Omental fat pad (tissue), 4 donors: ENCODE data around the gene TMPRSS3. TPM values are rescaled to one million over a fixed set of nuclear protein-coding genes. Genes with fewer than 3 reads are reported as not detected.

Experiments used
- ATAC-seq: fragments of 150-250 bp; one replicate; pipeline ENCODE4 v1.9.1; 2016; ENCODE audit warnings: mild to moderate bottlenecking, moderate library complexity; ENCODE audit not compliant: low FRiP score
- DNase-seq: peaks from one replicate; pipeline ENCODE4 v3.0.0-alpha.2; 2019; ENCODE audit warnings: low spot score
- total RNA-seq, 4 donors: library from RNA; depleted of rRNA; stranded (reverse); fragments of >200 nt; gene quantifications; one replicate each; pipeline ENCODE4 v1.1.0, GENCODE V29; 2016
- TF ChIP-seq, protein P1 (sequence below), 3 donors: fragments of 450-650 bp; IDR thresholded peaks; one replicate each; pipeline ENCODE4 v1.5.1; 2016 to 2017; ENCODE audit warnings: antibody characterized with exemption in 3 of 3, mild to moderate bottlenecking in 3 of 3, moderate library complexity in 2 of 3

Gene TMPRSS3
- total RNA-seq, 4 donors from 2014 or later = 0.32 to 8.7 (median 5.9) TPM

- TF ChIP-seq, protein P1, sequence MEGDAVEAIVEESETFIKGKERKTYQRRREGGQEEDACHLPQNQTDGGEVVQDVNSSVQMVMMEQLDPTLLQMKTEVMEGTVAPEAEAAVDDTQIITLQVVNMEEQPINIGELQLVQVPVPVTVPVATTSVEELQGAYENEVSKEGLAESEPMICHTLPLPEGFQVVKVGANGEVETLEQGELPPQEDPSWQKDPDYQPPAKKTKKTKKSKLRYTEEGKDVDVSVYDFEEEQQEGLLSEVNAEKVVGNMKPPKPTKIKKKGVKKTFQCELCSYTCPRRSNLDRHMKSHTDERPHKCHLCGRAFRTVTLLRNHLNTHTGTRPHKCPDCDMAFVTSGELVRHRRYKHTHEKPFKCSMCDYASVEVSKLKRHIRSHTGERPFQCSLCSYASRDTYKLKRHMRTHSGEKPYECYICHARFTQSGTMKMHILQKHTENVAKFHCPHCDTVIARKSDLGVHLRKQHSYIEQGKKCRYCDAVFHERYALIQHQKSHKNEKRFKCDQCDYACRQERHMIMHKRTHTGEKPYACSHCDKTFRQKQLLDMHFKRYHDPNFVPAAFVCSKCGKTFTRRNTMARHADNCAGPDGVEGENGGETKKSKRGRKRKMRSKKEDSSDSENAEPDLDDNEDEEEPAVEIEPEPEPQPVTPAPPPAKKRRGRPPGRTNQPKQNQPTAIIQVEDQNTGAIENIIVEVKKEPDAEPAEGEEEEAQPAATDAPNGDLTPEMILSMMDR (IDR thresholded peaks at IDR 0.05) = no peak
- DNase-seq (no peak), ATAC-seq (no peak)
Observed at GRCh38 chr21:42403611-42404231, 7.9 kb upstream of the TMPRSS3 start, which contains the start of gene UBASH3A. Gene UBASH3A (plus strand): TSS chr21:42403902. CDS start chr21:42403946, 44 bp downstream.

GRCh38 chr21:42401820-42402251, 6.0 kb upstream of the TMPRSS3 start:
- TF ChIP-seq, protein P1 (IDR thresholded peaks at IDR 0.05) = no peak
- no peak for DNase-seq
- no peak for ATAC-seq

DNA sequence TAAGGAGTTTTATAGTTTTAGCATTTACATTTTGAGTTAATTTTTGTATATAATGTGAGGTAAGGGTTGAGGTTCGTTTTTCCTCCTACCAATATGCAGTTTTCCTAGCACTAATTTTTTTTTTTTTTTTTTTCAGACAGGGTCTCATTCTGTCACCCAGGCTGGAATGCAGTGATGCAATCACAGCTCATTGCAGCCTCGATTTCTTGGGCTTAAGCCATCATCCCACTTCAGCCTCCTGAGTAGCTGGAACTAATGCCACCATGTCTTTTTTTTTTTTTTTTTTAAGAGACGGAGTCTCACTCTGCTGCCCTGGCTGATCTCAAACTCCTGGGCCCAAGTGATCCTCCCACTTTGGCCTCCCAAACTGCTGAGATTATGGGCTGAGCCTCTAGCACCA, 5.3 kb upstream of the TMPRSS3 start:
- TF ChIP-seq, protein P1 (IDR thresholded peaks at IDR 0.05) = no peak
- no peak for ATAC-seq
- no peak for DNase-seq

DNA sequence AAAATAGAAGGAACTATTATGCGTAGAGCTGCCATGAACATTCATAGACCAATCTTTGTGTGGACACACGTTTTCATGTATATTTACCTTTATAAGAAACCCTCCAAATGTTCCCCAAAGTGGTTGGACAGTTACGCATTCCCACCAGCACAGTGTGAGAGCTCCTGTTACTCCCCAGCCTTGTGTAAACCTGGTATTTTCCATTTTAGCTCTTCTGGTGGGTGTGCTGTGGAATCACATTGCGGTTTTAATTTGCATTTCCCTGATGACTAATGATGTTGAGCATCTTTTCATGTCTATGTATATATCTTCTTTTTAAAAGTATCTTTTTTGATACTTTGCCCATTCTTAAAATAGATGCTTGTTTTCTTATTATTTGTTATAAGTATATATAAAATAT, 4.7 kb upstream of the TMPRSS3 start:
- DNase-seq (no peak), ATAC-seq (no peak)
- TF ChIP-seq, protein P1 (IDR thresholded peaks at IDR 0.05) = no peak

DNA sequence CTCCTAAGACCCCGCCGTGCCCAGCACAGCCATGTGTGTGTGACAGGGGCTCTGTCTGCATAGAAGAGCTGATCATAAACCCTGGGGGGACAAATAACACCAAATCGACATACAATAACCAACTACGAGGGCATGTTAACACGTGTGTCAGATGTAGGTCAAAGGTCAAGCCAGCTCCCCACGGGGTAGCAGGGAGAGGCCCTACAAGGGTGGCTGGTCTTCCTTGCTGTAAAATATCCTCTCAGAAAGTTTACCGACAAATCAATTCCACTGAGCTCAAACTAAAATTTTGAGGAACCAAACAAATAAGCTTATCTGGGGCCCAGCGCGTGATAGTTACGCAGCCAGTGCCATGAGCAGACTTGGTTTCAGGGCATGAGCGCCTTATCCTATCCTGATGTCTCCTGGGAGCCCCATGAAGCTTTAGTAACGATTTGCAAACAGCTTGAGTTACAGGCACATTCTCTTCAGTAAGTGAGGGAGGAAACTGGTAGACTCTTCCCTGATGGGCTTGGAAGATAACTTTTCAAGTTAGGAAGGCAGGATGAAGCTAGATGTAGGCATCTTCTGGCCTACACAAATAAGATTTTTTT, 2.7 kb upstream of the TMPRSS3 start:
- ATAC-seq (no peak), DNase-seq (no peak)

GRCh38 chr21:42397746-42398394, 2.0 kb upstream of the TMPRSS3 start:
- DNase-seq = no peak
- ATAC-seq = no peak
- TF ChIP-seq, protein P1 (IDR thresholded peaks at IDR 0.05) = no peak

More for the DNA sequence above, 2.7 kb upstream of the TMPRSS3 start:
- TF ChIP-seq, protein P1 (IDR thresholded peaks at IDR 0.05) = no peak
